LNCaP clone FGC (cell line): ENCODE data around the gene ZNF541.
"Not testable (repeated sequence)": the region's sequence is repeated elsewhere in the genome, so short reads cannot be mapped to it uniquely, and the experiment has no call there.

ENCODE experiments used
- DNase-seq: peaks from one replicate; pipeline ENCODE4 v3.0.0-alpha.2; 2011; ENCODE audit warnings: low read depth
- H3K4me3 ChIP-seq: 2 replicates; pipeline ENCODE4 v1.5.1; 2011; ENCODE audit warnings: mild to moderate bottlenecking, low read depth, low read length, control low read depth
- TF ChIP-seq, protein P1 (sequence below): IDR thresholded peaks from 2 replicates; pipeline ENCODE4 v1.5.1; 2012; ENCODE audit warnings: mild to moderate bottlenecking; ENCODE audit not compliant: control insufficient read depth, insufficient read depth; ENCODE audit errors: extremely low read depth

The ZNF541 gene

DNA sequence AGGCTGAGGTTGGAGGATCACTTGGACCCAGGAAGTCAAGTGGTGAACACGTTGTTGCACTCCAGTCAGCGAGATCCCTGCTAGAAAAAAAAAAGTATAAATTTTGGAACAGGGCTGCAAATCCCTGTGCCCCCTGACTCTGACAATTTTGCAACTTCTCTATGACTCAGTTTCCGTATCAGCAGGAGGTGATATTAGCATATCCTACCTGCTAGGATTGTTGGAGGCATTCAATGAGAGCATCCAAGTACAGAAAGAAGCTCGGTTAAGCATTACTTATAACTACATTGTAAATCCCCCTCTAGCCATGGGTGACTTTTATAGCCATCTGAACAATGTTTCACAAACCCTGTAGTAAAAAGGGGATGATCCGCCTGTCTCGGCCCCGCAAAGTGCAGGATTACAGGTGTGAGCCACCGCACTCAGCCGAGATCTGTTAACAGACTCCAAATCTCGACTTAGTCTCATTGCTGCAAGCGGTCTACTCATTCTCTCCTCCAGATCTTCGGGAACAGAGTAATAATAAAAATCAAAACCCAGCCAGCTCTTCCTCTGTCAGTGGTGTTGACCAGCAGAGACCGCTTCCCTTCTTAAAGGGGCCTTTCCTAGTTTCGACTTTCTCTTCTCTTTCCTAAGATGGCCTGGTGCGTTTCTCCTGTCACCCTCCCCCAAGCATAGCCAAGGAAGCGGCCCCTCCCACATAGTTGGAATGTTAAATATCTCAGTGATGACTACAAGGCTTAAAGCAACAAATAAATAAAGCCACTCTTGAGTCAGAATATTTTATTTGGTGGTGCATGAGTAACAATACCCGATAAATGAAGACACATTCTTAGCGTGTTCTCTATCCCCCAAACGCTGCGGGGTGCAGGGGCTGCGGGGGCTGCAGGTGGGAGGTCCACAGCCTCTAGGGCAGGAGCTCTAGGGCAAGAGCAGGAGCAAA is 25.7 kb upstream of the ZNF541 start:
- DNase-seq, result no peak

DNA sequence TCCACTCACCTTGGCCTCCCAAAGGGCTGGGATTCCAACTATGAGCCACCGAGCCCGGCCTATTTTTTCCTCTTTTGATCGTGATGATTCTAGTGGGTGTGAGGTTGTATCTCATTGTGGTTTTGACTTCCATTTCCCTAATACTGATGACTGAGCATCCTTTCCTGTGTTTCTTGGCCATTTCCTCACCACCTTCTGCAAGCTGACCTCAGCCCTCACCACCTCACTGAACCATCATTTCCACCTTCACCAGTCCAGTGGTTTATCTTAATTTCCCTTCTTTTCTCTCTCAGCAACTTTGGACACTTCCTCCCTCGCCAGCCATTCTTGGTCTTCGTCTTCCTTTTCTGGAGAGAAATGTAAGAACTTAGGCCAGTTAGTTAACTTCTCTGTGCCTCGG is 23.0 kb upstream of the ZNF541 start:
- TF ChIP-seq, protein P1, sequence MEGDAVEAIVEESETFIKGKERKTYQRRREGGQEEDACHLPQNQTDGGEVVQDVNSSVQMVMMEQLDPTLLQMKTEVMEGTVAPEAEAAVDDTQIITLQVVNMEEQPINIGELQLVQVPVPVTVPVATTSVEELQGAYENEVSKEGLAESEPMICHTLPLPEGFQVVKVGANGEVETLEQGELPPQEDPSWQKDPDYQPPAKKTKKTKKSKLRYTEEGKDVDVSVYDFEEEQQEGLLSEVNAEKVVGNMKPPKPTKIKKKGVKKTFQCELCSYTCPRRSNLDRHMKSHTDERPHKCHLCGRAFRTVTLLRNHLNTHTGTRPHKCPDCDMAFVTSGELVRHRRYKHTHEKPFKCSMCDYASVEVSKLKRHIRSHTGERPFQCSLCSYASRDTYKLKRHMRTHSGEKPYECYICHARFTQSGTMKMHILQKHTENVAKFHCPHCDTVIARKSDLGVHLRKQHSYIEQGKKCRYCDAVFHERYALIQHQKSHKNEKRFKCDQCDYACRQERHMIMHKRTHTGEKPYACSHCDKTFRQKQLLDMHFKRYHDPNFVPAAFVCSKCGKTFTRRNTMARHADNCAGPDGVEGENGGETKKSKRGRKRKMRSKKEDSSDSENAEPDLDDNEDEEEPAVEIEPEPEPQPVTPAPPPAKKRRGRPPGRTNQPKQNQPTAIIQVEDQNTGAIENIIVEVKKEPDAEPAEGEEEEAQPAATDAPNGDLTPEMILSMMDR, result no peak
- no peak overlapping the region for H3K4me3 ChIP-seq
- DNase-seq, result no peak

More for the DNA sequence above, 25.7 kb upstream of the ZNF541 start:
- TF ChIP-seq, protein P1, result no peak
- no peak overlapping the region for H3K4me3 ChIP-seq

DNA sequence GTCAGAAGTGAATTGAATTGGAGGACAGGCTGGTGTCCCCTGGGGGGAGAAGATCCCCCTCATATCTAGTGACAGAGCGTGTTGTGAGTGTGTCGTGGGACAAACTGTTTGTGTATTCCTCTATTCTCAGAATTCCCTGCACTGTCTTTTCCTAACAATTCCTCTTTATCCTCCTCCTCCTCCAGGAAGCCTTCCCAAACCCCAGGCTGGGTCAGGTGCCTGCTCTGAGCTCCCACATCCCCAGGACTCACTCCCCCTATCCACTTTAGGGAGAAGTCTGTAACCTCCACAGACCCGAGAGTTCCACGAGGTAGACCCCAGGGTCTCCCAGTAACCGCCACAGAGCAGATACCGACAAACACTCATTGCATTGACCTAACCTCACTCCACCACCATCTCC is 20.9 kb upstream of the ZNF541 start:
- TF ChIP-seq, protein P1, result no peak
- no peak for DNase-seq

DNA sequence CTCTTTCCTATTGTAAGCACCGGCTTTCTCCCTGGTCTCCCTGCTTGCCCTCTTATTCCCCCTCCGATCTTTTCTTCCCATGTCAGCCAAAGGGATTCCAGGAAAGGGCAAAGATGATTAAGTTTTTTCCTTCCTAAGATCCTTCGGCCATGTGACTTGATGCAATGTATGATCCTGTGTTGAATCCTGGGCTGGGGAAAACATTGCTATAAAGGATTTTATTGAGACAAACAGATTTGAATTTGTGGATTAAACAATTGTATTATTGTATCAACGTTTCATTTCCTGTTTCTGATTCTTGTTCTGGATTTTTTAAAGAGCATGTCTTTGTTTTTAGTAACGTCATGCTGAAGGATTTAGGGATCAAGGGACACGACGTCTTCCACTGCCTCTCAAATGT is 16.9 kb upstream of the ZNF541 start:
- H3K4me3 ChIP-seq, result no peak overlapping the region
- TF ChIP-seq, protein P1, result no peak
- DNase-seq, result no peak

More for the DNA sequence above, 20.9 kb upstream of the ZNF541 start:
- H3K4me3 ChIP-seq, result no peak overlapping the region

DNA sequence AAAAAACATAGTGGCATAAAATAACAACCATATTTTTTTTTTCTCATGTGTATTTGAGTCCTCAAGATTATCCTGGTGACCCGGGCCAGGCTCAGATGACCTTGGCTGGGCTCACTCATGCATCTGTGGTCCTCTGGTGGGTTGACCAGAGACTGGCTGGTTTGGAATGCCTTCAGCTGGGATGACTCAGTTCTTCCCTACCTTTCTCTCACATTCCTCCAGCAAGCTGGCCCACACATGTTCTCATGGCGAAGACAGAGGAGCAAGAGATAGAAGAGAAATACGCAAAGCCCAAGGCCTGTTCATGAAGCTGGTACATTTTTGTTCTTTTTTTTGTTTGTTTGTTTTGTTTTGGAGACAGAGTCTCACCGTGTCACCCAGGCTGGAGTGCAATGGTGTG is 14.3 kb upstream of the ZNF541 start:
- no peak for DNase-seq
- TF ChIP-seq, protein P1, result no peak
- H3K4me3 ChIP-seq, result no peak overlapping the region

DNA sequence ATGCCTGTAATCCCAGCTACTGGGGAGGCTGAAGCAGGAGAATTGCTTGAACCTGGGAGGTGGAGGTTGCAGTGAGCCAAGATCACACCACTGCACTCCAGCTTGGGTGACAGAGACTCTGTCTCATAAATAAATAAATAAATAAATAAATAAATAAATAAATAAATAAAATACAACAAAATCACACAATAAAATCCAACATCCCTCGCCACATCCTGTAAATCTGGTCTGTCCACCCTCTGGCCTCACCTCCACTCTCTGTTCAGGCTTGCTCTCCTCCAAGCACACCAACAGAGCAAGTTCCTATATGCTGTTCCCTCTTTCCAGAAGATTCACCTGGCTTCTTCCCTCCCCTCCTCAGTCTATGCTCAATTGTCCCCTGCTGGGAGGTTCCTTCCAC is 10.2 kb upstream of the ZNF541 start:
- H3K4me3 ChIP-seq, DNase-seq: not testable (repeated sequence)

DNA sequence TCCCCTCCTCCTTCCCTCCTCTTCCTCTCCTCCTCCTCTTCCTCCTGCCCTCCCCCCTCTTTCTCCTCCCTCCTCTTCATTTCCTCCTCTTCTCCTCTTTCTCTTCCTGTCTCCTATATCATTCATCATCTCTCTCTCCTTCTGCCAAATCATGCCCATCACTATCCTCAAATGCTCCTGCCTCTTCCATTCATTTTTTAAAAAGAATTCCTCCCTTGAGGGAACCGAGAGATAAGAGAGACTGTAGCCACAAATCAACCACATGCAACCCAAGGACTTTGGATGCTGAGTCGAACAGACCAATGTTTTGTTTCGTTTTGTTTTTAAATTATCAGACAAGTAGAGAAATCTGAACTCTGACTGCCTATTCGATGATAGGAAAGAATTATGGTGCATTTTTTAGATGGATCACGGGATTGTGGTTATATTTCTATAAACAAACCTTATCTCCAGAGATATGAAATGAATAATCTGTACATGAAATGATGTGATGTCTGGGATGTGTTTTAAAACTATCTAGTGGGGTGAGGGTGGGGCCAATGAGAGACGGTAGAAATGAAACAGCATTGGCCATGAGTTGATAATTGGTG is 9.5 kb upstream of the ZNF541 start:
- DNase-seq, result no peak
- TF ChIP-seq, protein P1, result no peak
- no peak overlapping the region for H3K4me3 ChIP-seq
